Cardiac fibroblast (primary cell): Measurements from ENCODE around the gene MRPL14.
A peak's percentile ranks its signal among the peaks of the same experiment; 100 is the strongest.

Source experiments
- DNase-seq, 2 donors: peaks; one replicate each; pipeline versions ENCODE4 v3.0.0 to v3.0.0-alpha.2; 2010; ENCODE audit warnings: low read depth in 2 of 2
- H3K4me3 ChIP-seq, 2 donors: replicated peaks in 1 of 2; 1 replicate in 1 of 2; 2 replicates in 1 of 2; pipeline ENCODE4 v1.5.1; 2011; ENCODE audit warnings: low read depth in 2 of 2, low read length in 2 of 2, mild to moderate bottlenecking in 2 of 2, moderate library complexity in 1 of 2
- CTCF ChIP-seq: IDR thresholded peaks from one replicate; pipeline ENCODE4 v1.5.1; 2011; ENCODE audit warnings: low read depth, mild to moderate bottlenecking, low read length, inconsistent platforms

Gene MRPL14

GRCh38 chr6:44072959-44073611 is 54.2 kb downstream of the MRPL14 start:
- peak; percentile 79 to 88 for DNase-seq
- H3K4me3 ChIP-seq, result peak overlapping the region; percentile 39 to 45
- no peak for TF ChIP-seq CTCF

- H3K4me3 ChIP-seq, result peak overlapping the region in 1 of 2 donors; percentile 45
- TF ChIP-seq CTCF, result no peak
- no peak for DNase-seq
These were observed 54.7 kb downstream of the MRPL14 start for GRCh38 chr6:44072452-44072958.

- no peak overlapping the region for H3K4me3 ChIP-seq
- peak; percentile 91 to 95 for DNase-seq
- no peak for TF ChIP-seq CTCF
These were observed 55.4 kb downstream of the MRPL14 start for GRCh38 chr6:44071670-44072451.

GRCh38 chr6:44068607-44069296 is 58.5 kb downstream of the MRPL14 start:
- no peak for DNase-seq
- H3K4me3 ChIP-seq, result no peak overlapping the region
- TF ChIP-seq CTCF, result no peak

GRCh38 chr6:44067173-44068139 is 59.8 kb downstream of the MRPL14 start:
- no peak overlapping the region for H3K4me3 ChIP-seq
- no peak for DNase-seq
- TF ChIP-seq CTCF, result no peak
